HG02763 (cell line): ENCODE results near the gene PRR23E.

Source experiments
- ATAC-seq: cut with Tn5 transposase; IDR thresholded peaks from one replicate; pipeline ENCODE4 v1.9.1; 2021; ENCODE audit warnings: mild to moderate bottlenecking, moderate library complexity; ENCODE audit not compliant: unreplicated experiment

The PRR23E gene

DNA sequence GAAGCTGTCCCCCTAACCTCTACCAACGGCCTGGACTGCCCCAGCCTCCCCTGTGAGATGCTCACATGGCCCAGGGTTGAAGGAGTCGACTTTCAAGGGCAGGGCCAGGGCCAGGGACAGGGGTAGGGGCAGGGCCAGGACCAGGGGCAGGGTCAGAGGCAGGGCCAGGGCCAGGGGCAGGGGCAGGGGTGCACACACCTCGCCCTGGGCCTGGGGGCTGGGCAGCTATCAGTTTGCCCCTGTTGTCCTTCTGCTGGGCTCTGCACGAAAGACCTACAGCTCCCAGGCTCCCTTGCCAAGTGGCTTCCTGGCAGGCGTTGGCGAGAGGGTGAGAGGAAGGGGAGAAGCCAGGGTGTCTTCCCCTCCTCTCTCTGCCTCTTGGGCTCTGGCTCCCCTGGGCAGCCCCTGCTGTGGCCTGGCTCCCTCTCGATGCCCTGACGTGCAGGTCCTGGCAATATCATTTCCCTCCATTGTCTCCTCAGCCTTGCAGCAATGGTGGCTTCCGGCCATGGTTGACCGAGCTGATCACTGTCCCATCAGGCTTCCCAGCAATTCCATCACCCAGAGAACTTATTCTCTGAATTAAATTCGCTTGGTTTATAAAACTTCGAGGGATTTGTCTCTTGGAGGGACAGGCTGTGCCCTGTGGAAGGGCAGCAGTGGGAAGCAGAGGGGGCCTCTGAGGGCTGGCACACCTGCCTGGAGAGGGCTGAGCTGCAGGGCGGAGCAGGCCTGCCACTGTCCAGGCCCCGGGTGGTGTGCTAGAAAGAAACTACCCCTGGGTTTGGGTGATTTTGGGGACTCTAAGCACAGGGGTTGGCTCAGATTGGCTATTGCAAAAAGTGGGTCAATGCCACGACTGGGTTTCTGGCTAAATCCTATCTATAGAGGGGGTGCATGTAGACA, 13.9 kb downstream of the PRR23E start:
- ATAC-seq = no peak

DNA sequence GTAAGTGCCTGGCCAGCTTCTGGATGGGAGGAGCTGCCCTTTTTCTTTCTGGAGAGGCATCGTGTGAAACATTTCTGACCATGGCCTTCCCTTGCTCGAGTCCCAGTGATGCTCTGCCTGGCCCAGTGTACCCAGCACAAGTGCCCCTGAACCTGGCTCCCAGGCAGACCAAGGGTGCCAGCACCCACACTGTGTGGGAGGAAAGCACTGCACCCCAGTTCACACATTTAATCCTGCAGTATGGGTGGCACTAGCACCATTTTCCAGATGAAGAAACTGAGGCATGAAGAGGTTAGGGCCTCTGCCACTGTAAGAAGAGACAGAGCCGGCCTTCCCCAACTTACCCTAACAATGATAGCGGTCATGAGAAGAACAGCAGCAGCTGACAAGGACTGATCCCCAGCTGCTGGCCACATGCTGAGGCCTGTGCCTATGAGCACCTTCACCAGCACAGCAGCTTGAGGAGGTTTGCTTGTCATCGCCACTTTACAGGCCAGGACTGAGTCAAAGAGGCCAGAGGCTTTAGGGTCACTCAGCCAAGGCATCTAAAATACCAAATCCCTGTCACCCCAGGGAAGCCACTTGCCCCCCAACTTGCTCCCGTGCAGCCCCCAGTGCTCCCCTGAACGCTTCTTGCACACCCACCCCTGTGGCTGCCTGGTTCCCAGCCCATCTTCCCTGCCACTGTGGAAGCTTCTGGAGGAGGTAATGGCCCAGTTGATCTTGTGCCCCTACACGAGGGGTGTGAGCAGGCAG, 15.0 kb downstream of the PRR23E start:
- ATAC-seq = no peak

DNA sequence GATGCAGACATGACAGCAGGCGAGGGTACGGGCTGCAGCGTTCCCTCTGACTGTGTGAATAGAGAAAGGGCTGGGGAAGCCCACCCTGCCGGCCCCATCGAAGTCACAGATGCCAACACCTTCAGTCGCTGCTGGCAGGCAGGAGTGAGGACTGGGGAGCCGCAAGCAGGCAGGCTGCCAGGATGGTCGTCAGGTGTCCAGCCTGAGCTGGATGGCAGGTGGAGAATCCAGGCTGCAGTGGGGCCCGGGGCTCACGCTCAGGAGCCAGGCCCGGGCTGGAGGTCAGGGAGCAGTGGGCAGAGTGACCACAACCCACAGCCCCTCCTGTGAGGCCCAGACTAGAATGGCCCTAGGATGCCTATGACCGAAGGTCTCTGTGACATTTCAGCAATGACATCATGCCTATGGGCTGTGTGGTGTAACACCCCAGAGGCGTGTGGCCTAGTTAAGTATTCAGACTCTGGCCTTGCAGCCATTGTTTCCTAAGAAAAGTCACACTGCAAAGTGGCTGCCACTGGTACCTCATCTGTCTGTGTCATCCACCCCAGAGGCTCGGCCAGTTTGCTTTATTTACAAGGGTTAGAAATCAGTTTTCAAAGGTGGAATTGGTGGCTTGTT, 15.7 kb downstream of the PRR23E start:
- ATAC-seq = no peak

DNA sequence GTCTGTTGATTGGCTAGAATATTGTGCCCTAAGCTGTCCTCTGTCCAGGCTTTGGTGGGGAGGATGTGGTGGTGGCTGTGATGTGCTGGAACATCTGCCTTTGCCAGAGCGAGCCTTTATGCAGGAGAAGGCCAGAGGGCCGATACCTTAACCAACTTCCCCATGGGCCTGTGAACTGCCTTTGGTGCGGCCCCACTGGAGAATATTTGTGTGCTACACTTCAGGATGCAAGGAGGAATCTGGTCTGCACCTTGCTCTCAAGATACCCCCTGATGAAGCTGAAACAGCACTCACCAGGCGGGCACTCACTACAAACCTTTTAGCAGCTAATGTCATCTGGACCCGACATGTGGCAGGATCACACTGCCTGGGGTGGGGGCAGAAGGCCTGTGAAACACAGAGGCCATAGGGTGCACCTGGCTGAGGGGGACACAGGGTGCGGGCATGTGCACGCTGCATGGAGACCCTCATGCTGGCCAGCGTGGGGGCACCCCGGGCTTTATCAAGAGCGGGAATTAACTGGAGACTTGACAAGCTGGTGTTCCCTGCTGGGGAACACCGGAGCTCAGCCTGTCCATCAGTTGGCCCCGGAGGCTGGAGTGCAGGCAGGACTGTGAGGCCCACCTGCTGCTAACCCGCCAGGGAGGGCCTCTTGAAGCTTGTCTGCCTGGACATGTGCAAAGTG, 16.4 kb downstream of the PRR23E start:
- ATAC-seq = no peak

DNA sequence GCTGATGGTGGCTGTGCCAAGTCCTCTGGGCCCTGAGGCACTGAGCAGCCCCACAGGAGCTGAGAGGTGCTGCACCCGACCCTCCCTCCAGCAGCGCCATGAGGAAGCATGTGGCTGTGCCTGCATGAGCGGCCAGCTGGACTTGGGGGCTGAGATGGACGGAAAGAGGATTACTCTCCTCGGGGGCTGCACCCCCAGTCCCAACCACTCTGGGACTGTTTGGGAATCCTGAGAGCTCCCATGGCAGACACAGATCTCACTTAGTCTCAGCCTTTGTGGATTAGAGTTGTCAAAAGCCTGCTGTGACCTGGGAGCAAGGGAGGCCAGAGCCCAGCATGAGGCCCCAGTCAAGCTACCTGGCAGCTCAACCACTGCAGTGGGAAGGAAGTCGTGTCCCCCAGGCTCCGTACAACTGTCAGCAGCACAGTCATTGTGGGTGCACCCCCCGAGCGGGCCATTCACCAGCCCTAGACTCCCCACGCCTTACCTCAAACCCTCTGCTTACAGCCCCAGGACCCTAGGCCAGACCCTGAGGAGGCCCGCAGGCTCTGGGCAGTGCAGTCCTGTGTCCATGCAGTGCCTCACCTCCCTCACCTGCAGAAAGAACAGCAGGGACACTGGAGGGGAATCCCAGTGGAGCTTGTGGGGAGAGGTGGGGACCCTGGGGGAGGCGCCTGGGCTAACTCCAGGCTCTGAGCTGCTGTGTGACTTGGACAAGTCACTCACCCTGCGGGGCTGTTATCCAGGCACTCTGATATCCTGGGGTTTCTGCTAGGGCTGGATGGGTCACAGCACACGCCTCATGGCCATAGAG, 17.1 kb downstream of the PRR23E start:
- no peak for ATAC-seq

DNA sequence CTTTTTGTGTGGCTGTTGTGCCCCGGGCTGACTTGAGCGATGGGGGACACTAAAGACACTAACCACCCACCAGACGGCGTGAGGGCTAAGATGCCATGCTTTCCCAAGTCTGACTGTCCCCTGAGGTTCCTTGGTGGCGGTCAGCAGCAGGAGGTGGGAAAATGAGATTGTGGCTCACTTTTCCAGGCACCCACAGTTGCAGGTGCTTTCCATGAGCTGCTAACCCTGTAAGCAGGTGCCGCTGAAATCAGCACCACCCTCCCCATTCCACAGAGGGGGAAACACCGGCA, 17.7 kb downstream of the PRR23E start:
- no peak for ATAC-seq

DNA sequence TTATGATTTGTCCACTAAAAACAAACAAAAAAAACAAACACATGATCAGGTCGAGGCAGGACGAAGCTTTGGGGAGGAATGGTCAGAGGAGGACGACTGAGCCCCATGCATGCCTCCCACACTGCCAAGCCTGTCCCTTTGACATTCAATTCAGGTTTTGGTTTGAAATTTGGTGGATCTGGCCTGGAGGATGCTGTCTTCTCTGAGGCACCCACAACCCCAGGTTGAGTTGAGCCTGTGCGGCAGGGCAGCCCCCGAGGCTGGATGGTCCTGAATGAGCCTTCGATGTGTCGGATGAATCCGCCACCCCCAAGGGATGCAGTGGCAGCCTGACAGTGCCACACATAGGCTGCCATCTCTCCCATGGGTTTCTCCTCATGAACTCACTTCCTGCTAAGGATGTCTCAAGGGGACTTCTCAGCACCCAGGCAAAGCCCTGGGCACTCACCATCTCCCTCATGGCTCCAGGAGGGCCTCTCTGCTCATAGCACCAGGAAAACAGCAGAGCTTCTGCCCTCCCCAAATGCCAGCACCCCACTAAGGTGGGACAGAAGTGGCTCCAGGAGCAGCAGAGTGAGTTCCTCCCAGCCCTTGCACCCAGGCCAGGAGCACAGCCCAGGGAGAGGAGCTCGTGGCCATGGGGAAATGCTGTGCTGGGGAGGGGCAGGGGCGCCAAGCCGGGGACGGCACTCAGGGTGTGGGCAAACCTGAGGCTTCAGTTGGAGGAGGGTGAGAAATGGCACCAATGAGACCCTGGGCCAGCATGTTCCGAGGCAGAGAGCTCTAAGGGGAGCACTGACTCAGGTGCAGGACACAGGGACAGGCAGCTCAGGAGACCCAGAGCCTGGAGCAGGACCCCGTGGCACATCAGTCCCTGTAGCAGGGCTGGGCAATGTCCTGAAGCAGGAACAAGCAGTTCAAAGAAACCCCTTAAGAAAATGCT, 18.5 kb downstream of the PRR23E start:
- no peak for ATAC-seq

DNA sequence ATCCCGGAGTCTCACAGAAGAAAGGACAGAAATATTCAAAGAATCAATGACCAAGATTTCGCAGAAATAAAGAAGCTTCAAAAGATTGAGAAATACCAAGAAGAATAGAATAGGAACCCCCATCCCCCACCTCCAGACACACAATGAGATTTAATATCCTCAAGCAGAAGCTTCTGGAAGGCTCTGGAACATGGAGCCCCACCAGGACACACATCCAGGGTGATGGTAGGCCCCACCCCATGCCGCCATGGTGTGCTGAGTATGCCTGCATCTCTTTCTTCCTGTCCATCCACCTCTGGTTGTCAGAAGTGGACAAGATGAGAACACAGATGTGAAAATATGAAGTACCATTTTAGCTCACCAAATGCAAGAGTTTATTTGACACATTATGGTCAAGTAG, 19.3 kb downstream of the PRR23E start:
- no peak for ATAC-seq

DNA sequence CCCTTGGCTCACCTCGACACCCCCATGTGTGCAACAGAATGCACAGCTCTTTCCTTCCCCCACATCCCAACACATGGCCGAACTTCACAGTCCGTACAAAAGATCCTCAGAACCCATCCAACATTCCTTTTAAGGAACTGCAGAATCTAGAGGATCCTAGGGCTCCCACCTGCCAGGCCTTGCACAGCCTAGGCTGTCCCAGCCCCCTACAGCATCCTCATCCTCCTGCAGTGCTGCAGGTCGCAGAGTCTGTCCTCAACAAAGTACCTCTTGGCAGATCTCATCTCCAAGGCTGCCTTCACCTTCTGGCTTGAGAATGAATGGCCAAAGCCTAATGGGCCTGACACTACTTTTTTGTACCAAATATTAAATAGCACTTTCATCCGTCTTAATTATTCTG, 19.8 kb downstream of the PRR23E start:
- ATAC-seq = no peak

DNA sequence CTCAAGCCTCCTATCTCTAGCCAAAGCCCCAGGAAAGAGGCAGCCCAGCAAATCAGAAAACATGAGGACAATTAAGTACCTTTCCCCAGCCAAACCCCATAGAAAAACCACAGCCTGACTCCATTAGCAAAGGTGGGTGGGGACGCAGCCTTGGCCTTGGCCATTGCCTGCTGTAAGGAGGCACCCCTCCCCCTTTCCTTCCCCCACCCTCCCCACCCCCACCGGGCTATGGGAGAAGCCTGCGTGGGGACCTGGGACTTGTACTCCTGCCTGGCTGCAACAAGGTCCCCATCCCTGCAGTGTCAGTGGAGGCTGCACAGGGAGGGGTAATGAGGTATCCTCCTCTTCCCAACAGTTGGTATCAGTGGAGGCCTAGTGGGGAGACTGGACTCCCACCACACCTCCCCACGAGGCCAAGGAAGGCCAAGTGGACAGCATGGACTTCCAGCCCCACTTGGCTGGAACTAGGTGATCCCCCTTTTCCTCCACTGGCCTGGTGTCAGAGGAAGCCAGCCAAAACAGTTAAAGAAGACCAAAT, 20.5 kb downstream of the PRR23E start:
- ATAC-seq = no peak

DNA sequence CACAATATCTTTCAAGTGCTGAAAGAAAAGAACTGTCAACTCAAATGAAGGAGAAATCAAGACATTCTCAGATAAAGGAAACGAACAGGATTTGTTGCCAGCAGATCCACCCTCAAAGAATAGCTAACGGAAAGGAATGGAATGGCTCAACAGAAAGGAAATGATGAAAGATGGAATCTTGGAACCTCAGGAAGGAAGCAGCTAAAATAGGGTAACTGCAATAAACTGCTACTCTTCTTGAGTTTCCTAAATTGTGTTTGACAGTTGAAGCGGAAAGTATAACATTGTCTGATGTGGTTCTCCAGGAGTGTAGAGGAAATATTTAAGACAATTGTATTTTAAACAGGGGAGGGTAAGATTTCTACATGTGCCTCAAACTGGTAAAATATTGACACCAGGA, 22.0 kb downstream of the PRR23E start:
- ATAC-seq = no peak

DNA sequence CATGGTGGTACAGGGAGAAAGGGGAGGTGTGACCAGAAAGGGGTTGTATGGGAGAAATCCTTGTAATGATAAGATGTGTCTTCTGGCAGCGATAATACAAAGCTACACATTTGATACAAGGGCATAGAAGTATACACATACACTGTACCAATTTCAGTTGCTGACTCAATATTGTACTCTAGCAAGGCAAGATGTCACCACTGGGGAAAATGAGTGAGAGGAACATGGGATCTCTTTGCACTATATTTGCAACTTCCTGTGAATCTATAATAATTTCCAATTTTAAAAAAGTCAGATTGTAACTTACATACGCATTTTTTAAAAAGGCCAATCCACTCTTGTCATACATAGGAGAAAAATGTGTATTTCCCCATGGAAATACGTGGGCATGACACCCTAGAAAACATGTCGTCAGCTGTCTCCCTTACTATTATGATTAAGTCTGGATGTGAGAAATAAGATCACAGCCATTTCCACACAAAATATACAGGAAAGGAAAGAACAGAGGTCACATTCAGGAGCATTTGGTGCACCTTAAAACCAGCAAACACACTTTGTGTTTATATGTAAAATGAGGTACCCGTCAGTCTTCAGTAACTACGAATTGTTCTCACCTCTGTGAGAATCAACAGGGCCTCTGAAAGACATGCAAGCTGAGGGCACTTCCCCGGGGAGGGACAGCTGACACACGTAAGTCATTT, 22.9 kb downstream of the PRR23E start:
- no peak for ATAC-seq

DNA sequence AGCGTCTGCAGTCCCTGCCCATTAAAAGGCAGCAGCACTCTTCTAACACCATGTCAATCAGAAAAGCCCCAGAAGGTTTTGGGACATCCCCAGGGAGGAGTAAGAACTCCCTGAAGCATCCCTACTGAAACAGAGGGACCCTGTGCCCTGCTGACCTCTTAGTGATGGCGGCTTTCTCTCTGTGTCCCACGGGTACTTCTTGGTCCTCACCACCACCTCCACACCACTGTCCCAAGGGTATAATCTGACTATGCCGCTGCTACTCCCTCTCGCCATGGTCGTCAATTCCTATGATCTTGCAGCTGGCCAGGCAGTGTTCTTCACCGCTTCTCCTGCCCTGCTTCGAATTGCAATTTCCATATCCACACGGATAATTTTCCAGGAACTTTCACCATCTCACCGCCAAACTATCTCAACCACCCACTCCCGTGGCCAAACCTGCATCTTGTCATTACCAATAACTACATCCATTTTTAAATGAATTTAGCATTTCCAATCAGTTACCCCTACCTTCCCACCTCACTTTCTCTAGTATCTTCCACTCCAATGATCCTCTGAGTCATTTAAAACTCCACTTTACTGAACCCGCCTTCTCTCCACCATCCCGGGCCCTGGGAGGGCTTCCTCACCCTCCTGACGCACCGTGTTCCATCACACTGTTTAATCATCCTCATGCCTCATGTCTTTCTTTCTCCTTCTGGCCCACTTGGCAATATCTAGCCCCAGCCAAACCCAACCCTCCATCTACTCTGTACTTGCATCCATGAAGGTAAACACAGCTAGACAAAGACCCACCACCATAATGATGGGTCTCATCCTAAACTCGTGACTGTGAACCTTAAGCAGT, 23.7 kb downstream of the PRR23E start:
- ATAC-seq = no peak

DNA sequence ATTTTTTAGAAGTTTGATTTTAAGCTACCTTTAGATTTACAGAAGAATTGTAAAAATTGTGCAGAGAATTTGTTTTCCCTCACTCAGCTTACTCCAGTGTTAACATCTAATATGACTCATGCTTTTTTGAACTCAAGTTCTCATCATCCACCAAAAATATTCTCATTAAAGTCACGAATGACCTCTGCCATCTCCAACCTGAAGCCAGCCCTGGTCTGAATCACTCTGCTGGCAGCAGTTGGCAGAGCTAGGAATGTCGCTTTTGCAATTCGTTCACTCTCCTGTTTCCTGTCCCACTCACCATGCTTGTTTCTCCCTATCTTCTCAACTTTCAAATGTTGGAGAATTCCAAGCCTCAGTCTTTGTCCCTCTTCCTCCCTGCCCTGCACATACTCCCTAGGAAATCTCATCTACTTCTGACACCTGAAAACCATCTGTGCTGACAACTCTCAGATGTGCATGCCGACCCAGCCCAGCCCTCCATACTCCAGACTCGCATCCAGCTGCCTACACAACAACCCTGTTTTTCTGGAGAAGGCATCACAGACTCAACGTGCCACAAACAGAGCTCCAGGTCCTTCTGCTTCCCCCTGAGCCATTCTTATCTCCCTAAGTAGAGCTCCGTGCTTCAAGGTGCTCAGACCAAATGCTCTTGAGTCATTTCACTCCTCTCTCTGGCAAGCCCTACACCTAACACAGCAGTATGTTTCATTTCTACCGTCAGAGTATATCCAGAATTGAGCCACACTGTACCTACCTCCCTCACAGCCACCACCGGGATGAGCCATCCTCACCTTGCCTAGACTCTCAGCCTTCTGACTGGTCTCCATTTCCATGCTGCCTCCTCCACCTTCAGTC, 24.9 kb downstream of the PRR23E start:
- ATAC-seq = no peak

DNA sequence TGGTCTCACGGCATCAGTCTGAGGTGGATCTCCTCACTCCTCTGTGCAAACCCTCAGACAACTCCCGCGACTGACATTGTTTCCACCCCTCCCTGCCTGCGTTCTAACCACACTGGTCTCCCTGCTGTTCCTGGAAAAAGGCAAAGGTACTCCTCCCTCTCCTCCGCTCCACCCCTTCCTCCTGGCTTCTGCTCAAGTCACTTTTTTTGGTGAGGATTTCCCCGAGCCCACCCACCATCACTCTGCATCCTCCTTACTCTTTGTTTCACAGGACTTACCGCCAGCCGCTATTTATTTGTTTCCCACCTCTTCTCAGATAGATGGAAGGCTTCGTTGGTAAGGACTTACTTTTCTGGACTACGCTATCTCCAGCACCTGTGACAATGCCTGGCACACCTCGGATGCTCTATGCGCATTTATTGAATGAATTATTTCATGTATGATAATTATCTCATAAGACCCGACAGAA, 25.6 kb downstream of the PRR23E start:
- no peak for ATAC-seq

DNA sequence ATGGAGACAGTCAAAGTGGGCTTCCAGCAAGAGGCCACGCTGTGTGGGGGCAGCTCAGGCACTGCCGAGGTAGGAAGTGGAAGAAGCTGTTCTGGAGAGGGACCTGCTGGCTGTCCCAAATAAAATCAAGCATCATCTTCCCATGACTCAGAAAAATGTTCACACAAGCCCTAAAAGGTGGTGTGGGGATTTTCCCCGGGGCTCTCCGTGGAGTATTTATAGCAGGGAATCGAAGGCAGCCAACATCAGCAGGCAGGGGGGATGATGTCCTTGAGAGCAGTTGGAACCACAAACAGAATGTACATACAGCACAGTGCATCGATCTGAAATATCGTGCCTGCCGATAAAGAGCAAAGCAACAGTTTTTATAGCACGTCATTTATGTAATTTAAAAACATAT, 27.6 kb downstream of the PRR23E start:
- ATAC-seq = no peak

DNA sequence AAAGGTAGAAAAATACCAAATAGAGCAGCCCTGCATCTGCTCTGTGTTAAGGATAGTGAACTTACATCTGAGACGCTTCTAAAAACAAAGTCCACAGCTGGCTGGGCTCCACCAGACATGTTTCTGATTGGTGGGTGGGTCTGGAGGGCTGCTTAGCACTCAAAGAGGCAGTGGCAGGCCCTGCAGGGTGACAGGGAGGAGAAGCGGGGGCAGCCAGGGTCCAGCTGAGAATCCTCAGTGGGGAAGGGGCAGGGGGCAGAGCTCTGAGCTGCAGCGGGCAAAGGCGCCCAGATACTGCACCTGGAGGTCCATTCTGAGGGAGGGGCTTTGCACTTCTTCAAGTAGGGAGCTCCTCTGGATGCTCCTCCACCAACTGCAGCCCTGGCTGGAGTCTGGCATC, 28.1 kb downstream of the PRR23E start:
- ATAC-seq = no peak
